PC-3 (cell line): ENCODE results near the gene ABCC11.

ENCODE experiments used
- CTCF ChIP-seq: fragments of 300-600 bp; sonication (generic); conservative IDR thresholded peaks from 2 replicates; pipeline ENCODE4 v1.5.1; 2017; ENCODE audit warnings: antibody characterized with exemption, low read depth, mild to moderate bottlenecking, low read length
- EZH2 ChIP-seq: fragments of 300-600 bp; sonication (generic); IDR thresholded peaks from one replicate; pipeline ENCODE4 v1.6.1; 2017; ENCODE audit warnings: antibody characterized with exemption, mild to moderate bottlenecking, low read length; ENCODE audit not compliant: unreplicated experiment
- EZH2phosphoT487 ChIP-seq: fragments of 300-600 bp; sonication (generic); IDR thresholded peaks from 2 replicates; pipeline ENCODE4 v1.6.1; 2018; ENCODE audit warnings: mild to moderate bottlenecking, antibody characterized with exemption, low read length, borderline replicate concordance

DNA sequence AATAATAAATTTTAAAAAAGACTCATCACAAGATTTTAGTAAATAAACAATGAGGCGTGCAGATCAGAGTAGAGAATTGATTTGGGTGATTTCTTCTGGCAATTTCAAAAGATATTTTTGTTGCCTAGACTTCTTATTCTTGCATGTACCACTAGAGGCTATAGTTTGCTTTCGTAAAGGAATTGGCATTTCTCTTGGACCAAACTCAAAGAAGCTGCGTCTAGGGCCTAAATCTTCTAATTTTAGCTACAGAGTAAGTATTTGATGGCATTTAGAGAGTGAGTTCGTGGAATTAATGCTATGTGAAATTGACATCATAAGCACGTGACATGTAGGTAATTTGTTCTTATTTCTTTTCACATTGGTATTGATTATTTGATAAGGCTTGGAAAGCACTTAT is 24.4 kb upstream of the ABCC11 start:
- TF ChIP-seq CTCF = no peak
- no peak for TF ChIP-seq EZH2phosphoT487
- TF ChIP-seq EZH2 = no peak
